ENCODE measurements around the gene ZNF462.
"Not testable (repeated sequence)": the region's sequence is repeated elsewhere in the genome, so short reads cannot be mapped to it uniquely, and the experiment has no call there.

ZNF462 gene

DNA sequence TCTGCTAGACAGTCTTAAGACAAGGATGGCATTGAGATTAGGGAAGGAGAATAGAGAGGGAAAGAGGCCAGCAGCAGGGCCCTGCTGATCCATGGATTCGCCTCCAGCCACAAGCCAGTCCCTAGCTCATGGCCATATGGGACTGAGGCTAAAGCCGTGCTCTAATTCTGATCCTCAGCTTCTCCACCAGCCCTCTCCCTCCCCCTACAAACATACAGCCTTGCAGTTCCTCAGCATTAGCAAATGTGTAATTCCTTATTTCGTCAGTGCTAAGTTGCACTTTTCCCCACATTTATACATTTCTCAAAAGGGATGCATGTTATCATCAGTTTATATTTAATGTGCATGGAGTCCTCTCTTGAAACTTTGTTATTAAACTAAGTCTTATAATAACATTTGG, 34.8 kb downstream of the ZNF462 start:
- no peak for DNase-seq (ENCODE audit: extremely low read depth, low read depth)
- TF ChIP-seq, protein P1, sequence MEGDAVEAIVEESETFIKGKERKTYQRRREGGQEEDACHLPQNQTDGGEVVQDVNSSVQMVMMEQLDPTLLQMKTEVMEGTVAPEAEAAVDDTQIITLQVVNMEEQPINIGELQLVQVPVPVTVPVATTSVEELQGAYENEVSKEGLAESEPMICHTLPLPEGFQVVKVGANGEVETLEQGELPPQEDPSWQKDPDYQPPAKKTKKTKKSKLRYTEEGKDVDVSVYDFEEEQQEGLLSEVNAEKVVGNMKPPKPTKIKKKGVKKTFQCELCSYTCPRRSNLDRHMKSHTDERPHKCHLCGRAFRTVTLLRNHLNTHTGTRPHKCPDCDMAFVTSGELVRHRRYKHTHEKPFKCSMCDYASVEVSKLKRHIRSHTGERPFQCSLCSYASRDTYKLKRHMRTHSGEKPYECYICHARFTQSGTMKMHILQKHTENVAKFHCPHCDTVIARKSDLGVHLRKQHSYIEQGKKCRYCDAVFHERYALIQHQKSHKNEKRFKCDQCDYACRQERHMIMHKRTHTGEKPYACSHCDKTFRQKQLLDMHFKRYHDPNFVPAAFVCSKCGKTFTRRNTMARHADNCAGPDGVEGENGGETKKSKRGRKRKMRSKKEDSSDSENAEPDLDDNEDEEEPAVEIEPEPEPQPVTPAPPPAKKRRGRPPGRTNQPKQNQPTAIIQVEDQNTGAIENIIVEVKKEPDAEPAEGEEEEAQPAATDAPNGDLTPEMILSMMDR (IDR thresholded peaks at IDR 0.05; ENCODE audit: low read depth, low read length) = no peak

DNA sequence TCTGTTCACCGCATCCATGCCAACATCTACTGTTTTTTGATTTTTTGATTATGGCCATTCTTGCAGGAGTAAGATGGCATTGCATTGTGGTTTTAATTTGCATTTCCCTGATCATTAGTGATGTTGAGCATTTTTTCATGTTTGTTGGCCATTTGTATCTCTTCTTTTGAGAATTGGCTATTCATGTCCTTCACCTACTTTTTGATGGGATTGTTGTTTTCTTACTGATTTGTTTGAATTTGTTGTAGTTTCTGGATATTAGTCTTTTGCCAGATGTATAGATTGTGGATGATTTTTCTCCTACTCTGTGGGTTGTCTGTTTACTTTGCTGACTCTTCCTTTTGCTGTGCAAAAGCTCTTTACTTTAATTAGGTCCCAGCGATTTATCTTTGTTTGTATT, 37.6 kb downstream of the ZNF462 start:
- not testable (repeated sequence) for DNase-seq (ENCODE audit: extremely low read depth, low read depth)

DNA sequence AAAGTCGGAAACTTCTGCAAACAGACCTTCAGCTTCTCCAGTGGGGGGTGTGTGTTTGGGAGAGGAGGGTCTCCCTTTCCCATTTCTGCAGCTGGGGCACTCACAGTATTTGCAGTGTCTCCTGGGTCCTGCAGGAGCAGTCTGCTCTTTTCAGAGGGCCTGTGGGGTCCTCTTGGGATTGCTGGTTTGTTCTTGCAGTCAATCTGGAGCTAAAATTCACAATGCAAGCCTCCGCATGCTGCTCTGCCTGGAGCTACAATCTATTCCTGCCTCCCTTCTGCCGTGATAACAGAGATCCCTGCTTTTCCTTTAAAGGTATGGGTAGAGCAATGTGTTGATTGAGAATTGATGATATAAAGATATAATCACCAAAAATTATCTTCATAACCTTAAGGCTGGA, 43.2 kb downstream of the ZNF462 start:
- TF ChIP-seq, protein P1 (IDR thresholded peaks at IDR 0.05; ENCODE audit: low read depth, low read length) = no peak
- no peak for DNase-seq (ENCODE audit: extremely low read depth, low read depth)

DNA sequence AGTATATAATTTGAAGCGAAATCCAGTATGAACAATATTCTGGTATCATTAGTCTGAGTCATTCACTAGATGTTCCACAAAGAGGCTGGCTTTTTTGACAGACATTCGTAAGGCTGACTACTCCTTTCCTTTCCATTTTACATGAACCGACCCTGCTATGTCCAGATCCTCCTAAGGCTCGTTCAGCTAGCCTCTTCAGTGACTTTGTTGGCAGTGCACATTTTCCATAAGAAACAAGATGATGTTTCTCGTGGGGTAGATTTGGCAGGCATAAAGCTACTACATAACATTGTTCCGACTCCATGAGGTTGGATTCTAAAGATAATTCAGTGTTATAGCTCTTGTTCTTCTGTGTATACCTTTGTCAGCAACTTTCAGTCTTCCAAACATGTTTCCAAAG, 49.0 kb downstream of the ZNF462 start:
- TF ChIP-seq, protein P1 (IDR thresholded peaks at IDR 0.05; ENCODE audit: low read depth, low read length) = no peak

DNA sequence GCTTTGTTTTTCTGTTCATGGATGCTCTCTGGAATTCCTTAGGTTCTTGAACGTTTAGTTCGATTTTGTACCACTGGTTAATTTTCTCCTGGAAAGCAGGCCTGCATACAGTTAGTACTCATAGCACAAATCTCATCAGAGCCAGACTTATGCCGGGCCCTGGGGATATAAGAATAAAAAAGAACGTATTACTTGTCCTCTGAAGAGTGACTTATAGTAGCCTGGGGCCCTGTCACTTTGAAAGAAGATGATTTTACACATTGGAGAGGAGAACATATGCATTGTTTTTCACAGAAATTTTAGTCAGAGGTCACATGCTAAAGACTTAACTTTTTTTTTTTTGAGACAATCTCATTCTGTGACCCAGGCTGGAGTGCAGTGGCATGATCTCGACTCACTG, 50.3 kb downstream of the ZNF462 start:
- TF ChIP-seq, protein P1 (IDR thresholded peaks at IDR 0.05; ENCODE audit: low read depth, low read length) = no peak
- no peak for DNase-seq (ENCODE audit: extremely low read depth, low read depth)

More for the DNA sequence above, 49.0 kb downstream of the ZNF462 start:
- DNase-seq (ENCODE audit: extremely low read depth, low read depth) = no peak

DNA sequence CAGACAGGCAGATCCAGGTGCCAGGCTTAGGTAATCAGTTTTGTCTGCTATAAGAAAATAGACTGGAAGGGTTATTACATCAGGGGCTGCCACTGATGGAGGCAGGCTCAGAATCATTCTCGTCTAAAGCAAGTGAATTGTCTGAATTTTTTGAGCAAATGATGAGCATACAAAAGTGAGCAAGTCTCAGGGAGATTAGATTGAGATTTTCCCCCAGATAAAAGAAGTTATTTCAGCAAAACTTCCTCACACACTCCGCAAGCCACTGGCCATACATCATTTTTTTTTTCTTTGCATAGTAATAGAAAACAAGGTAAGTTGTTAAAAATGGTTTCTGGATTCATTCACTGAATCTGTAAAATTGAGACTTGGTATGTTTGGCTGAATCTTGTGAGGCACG, 52.9 kb downstream of the ZNF462 start:
- DNase-seq (ENCODE audit: extremely low read depth, low read depth) = no peak
- TF ChIP-seq, protein P1 (IDR thresholded peaks at IDR 0.05; ENCODE audit: low read depth, low read length) = no peak

DNA sequence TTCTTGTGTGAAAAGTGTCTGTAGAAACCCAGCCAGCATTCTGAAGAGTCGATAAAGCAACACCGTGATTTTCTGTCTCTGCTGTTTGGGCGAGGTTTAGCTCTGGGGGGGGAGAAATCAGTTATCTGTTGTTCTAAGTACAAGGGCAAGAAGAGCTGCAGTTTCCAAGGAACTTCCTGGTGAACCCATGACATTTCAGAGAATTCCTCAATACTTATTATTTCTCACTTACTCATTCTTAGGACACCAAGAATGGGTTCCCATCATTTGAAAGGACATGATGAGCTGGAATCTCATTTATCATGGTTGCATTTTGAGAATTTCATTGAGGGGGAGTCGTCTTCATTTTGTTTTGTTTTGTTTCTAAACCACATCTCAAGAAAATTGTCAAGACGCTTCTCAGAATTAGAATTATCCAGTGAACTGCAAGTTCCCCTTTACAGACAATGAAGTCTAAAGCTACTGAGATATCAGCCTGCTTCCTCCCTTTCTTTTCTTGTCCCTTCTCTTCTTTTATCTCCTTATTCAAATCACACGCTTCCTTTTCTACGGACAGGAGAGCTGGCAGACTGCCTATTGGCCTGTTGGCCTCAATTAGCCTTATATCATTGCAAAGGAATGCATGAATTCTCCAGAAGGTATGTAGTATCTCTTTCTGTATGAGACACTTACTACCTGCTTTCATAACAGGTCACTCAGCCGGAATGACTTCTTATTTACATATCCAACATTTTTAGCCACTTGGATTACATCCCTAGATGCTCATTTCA, 53.7 kb downstream of the ZNF462 start:
- no peak for DNase-seq (ENCODE audit: extremely low read depth, low read depth)
- TF ChIP-seq, protein P1 (IDR thresholded peaks at IDR 0.05; ENCODE audit: low read depth, low read length) = no peak
